Activated CD4-positive, alpha-beta T cell treated with anti-CD3 and anti-CD28 coated beads, Interleukin-2, amount 10 ng/mL, durations not matched to agents 24 days and 14 days (primary cell): ENCODE data around the gene DVL2. TPM values are rescaled to one million over a fixed set of nuclear protein-coding genes. Genes with fewer than 3 reads are reported as not detected.

Experiments used
- DNase-seq: peaks from one replicate; pipeline ENCODE4 v3.0.0; 2022
- H3K27ac Mint-ChIP-seq: one replicate; pipeline ENCODE4 v1.8.0; 2022; ENCODE audit warnings: mild to moderate bottlenecking, mixed read lengths
- H3K27me3 Mint-ChIP-seq: one replicate; pipeline ENCODE4 v1.8.0; 2022; ENCODE audit warnings: mixed read lengths
- H3K36me3 Mint-ChIP-seq: one replicate; pipeline ENCODE4 v1.8.0; 2022; ENCODE audit warnings: low read depth, mild to moderate bottlenecking, mixed read lengths
- H3K4me1 Mint-ChIP-seq: one replicate; pipeline ENCODE4 v1.8.0; 2021; ENCODE audit warnings: mixed read lengths
- H3K4me3 Mint-ChIP-seq: one replicate; pipeline ENCODE4 v1.8.0; 2022; ENCODE audit warnings: mild to moderate bottlenecking, moderate library complexity, mixed read lengths
- H3K9me3 Mint-ChIP-seq: one replicate; pipeline ENCODE4 v1.8.0; 2021; ENCODE audit warnings: mixed read lengths
- intact Hi-C: fragments of 100-400 bp; cut with micrococcal nuclease; formaldehyde crosslinking; loops from one replicate; pipeline ENCODE4 v1.15.1; 2023
- total RNA-seq: library from RNA; stranded (reverse); gene quantifications from 2 replicates; pipeline ENCODE4 v1.2.3, GENCODE V29; 2022

Gene DVL2
- total RNA-seq, 1 donor from 2014 or later: 77.7 TPM

DNA sequence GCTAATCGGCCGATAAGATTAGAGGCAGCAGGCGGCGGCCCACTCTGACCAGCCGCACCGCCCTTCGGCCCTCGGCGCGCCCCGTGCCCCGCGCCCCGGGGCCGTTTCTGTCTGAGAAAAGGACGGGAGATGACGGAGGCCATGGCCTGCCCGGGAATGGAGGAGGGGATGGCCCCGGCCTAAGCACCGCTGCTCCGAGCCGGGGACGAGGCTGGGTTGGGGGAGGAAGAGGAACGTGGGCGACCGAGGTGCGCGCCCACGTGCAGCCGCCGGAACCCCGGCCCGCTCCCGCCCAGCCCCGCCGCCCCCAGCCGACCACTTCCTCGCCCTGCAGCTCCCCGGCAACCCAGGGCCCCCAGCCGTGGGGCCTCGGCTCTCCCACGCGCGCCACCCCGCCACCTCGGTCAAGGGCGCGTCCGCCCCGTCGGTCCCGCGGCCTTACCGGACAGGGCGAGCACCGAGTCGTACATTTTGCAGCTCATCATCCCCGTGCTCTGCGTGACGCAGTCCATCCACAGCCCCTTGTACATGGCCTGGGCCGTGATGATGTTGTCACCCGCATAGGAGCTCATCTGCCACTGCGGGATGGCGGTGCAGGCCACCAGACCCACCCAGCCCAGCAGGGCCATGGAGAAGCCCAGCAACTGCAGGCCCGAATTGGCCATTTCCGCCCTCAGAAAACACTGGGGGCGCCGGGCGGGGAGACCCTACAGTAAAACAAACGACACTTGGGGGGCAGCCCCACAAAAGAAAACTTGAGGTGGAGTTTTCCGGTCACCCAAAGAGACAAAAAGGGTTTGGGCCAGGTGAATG is 27.3 kb upstream of the DVL2 start:
- Mint-ChIP-seq H3K4me1 (peaks cover 22% of the 10 kb centered on the region), H3K9me3 (no peaks in the 10 kb centered on the region), H3K36me3 (peaks cover 26% of the 10 kb centered on the region), H3K27ac (peak overlapping the region; percentile 46), H3K27me3 (peaks cover 26% of the 10 kb centered on the region), H3K4me3 (peak overlapping the region; percentile 69)
- intact Hi-C loops: loop anchor here (2.0 kb wide), 1 partner anchor 19 kb away; the partner anchor contains the start of gene SLC2A4
- peak; percentile 71 for DNase-seq

DNA sequence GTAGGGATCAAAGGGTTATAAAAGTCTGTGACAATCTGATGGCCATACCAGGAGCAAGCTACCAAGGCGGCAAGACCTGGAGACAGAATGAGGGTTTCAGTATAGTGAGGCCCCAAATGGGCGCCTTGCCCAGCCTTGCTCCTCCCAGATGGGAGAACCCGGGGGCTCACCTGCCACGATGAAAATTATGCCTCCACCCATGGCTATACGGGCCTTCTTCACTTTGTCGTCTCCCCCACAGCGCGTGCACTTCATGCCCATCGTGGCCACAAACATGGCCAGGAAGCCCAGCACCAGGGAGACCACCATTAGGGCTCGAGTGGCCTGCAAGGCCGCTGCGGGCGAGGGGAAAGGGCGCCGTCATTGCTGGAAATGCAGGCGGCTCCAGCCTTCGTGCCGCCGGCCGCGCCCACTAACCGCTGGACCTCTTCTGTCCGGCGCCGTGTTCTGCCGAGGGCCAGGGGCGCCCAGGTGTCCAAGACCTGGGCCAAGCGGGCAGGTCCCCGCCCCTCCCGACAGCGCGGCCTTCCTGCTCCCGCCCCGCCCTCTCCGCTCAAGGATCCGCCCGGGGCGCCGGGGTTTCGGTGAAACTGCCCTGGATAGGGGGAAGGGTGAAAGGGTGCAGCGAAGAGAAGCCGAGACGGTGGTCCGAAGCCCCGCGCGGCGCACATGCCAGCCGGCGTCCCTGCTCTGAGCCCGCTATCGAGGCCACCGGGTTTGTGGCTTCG is 26.5 kb upstream of the DVL2 start:
- Mint-ChIP-seq H3K4me3 (peak overlapping the region; percentile 49), H3K4me1 (peaks cover 22% of the 10 kb centered on the region), H3K27me3 (peaks cover 26% of the 10 kb centered on the region), H3K36me3 (peaks cover 32% of the 10 kb centered on the region), H3K27ac (no peak overlapping the region), H3K9me3 (no peaks in the 10 kb centered on the region)
- peak; percentile 80 for DNase-seq
- intact Hi-C loops: no loop called here

DNA sequence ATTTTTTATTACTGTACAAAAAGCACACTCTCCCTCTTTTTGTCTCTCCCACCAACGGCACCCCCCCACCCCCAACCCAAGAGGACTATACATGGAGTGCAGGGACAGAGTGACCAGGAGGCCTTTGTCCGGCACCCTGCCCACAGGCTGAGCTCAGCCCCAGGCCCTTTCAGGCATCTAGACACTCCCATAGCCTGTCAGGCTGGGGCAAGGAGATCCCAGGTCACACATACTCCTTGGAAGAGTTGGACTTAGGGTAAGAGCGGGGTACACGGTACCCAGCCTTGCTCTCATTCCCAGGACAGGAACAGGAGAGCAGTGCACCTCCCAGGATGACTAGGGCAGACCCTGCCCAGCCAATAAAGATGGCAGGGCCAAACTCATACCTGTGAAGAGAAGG is 25.8 kb upstream of the DVL2 start:
- H3K36me3 Mint-ChIP-seq: peaks cover 34% of the 10 kb centered on the region
- H3K27ac Mint-ChIP-seq: no peak overlapping the region
- H3K9me3 Mint-ChIP-seq: no peaks in the 10 kb centered on the region
- no peak for DNase-seq
- H3K4me1 Mint-ChIP-seq: peaks cover 22% of the 10 kb centered on the region
- intact Hi-C loops: no loop called here
- peaks cover 26% of the 10 kb centered on the region for H3K27me3 Mint-ChIP-seq
- H3K4me3 Mint-ChIP-seq: no peak overlapping the region

DNA sequence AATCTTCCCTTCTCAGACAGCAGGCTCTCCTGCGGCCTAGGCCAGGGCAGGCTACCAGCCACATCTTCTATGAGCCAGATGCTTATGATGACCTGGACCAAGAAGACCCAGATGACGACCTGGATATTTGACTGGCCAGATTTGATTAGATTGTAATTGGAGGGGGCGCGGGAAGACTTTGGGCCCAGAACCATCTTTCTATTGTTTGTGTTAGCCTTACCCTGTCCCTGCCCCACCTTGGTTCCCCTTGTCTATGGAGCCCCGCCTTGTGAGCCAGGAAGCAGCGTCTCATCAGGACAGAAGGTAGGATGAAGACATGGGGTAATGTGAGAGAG is 25.2 kb upstream of the DVL2 start:
- peaks cover 40% of the 10 kb centered on the region for H3K36me3 Mint-ChIP-seq
- DNase-seq: no peak
- H3K4me3 Mint-ChIP-seq: peak overlapping the region; percentile 12
- H3K9me3 Mint-ChIP-seq: no peaks in the 10 kb centered on the region
- peaks cover 25% of the 10 kb centered on the region for H3K4me1 Mint-ChIP-seq
- intact Hi-C loops: no loop called here
- peaks cover 24% of the 10 kb centered on the region for H3K27me3 Mint-ChIP-seq
- no peak overlapping the region for H3K27ac Mint-ChIP-seq

DNA sequence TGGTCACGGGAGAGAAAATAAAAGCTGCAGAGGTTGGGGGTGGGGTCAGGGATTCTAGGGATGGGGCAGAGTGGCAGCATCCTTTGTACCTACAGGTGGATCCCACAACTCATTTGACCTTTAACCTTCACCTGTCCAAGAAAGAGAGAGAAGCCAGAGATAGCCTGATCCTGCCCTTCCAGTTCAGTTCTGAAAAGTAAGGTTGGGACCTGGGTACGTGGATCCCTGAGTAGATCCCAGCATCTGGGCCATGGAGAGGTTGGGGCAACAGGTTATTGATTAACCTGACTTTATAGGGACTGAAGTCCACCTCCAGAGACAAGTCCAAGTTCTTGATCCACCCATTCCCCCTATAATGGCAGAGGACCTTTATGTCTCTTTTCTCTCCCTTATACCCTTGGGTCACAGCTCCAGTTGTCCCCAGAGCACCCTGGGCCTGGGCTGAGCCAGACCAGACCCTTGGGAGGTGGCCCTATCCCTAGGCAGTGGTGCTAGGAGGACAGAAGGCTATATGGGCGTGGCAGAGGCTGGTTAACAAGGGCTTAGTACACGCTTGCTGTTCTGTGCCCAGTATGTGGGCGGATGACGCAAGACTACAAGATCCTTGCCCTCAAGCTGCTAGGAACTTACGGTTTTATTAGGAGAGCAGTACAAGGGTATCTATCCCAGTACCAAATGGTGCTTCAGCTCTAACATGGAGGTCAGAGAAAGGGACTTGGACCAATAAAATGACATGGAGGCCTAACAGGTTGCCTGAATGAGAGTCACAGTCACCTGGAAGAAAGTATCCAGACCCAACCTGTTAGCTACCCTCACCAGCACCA is 24.6 kb upstream of the DVL2 start:
- no peak for DNase-seq
- H3K4me3 Mint-ChIP-seq: peak overlapping the region; percentile 12
- intact Hi-C loops: no loop called here
- peaks cover 19% of the 10 kb centered on the region for H3K27me3 Mint-ChIP-seq
- peaks cover 25% of the 10 kb centered on the region for H3K4me1 Mint-ChIP-seq
- no peak overlapping the region for H3K27ac Mint-ChIP-seq
- no peaks in the 10 kb centered on the region for H3K9me3 Mint-ChIP-seq
- peaks cover 42% of the 10 kb centered on the region for H3K36me3 Mint-ChIP-seq

DNA sequence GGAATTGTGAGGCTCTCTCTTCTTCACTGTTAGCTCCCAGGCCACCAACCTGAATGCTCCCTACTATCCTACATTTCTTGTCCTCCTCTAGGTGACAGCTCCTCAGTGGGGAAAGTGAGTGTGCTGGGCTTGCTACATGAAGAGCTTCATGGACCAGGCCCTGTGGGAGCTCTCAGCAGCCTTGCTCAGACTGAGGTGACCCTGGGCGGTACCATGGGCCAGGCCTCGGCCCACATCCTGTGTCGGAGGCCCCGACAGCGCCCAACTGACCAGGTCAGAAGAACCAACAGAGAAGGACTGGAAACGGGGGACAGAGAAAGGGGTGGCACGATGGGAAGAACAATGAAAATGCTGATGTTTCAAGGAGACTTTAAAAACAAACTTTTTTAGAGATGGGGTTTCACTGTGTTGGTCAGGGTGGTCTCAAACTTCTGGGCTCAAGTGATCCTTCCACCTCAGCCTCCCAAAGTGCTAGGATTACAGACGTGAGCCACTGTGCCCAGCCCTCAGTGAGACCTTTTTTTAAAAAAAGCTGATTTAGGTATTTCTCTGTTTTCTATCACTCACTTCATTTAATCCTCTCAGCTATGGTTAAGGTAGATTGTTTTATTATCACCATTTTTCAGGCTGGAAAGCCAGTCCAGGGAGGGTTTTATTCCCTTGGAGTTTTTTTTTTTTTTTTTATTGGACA is 22.6 kb upstream of the DVL2 start:
- peaks cover 3% of the 10 kb centered on the region for H3K27me3 Mint-ChIP-seq
- intact Hi-C loops: no loop called here
- no peak overlapping the region for H3K4me3 Mint-ChIP-seq
- H3K9me3 Mint-ChIP-seq: no peaks in the 10 kb centered on the region
- H3K27ac Mint-ChIP-seq: peak overlapping the region; percentile 53
- no peak for DNase-seq
- H3K36me3 Mint-ChIP-seq: peaks cover 51% of the 10 kb centered on the region
- H3K4me1 Mint-ChIP-seq: peaks cover 25% of the 10 kb centered on the region

DNA sequence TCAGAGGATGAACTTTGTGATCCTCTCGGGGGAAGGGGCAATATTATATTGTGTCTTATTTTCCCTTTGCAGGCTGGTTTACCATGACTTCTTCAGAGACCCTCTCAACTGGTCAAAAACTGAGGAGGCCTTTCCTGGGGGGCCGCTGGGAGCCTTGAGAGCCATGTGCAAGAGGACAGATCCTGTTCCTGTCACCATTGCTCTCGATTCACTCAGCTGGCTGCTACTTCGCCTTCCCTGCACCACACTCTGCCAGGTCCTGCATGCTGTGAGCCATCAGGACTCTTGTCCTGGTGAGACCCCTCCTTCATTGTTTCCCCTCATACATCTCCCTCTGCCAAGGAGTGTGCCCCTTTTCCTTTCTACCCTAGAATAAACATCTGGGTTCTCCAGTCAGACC is 20.2 kb upstream of the DVL2 start:
- peaks cover 35% of the 10 kb centered on the region for H3K4me1 Mint-ChIP-seq
- intact Hi-C loops: loop anchor here (5.0 kb wide), 2 partner anchors 308 to 433 kb away; partner anchors contain the start of genes SENP3, TP53 and WRAP53
- peaks cover 52% of the 10 kb centered on the region for H3K36me3 Mint-ChIP-seq
- H3K27me3 Mint-ChIP-seq: no peaks in the 10 kb centered on the region
- no peak for DNase-seq
- no peaks in the 10 kb centered on the region for H3K9me3 Mint-ChIP-seq
- no peak overlapping the region for H3K4me3 Mint-ChIP-seq
- H3K27ac Mint-ChIP-seq: peak overlapping the region; percentile 59

DNA sequence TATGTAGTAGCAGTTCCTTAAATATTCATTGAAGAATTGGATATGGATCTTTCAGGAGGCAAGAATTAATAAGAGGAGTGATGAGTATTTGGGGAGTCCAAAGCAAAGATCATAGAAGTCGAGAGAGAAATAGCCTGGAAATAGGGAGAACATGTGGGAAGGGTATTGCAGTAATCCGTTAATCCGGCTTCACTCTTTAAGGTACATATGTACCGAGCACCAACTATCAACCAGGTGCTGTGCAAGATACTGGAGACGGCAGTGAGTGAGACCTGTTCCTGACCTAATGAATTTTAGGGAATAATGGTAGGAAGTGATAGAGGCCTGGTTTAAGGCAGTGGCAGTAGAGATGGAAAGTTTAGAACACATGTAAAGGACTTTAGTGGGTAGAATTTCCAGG is 18.8 kb upstream of the DVL2 start:
- Mint-ChIP-seq H3K27me3 (no peaks in the 10 kb centered on the region), H3K36me3 (peaks cover 47% of the 10 kb centered on the region), H3K27ac (peak overlapping the region; percentile 100), H3K4me1 (peaks cover 44% of the 10 kb centered on the region), H3K9me3 (no peaks in the 10 kb centered on the region), H3K4me3 (peak overlapping the region; percentile 95)
- intact Hi-C loops: loop anchor here (2.0 to 5.0 kb wide), 3 partner anchors 38 to 434 kb away; partner anchors contain the start of genes SENP3, TP53 and WRAP53
- DNase-seq: no peak

DNA sequence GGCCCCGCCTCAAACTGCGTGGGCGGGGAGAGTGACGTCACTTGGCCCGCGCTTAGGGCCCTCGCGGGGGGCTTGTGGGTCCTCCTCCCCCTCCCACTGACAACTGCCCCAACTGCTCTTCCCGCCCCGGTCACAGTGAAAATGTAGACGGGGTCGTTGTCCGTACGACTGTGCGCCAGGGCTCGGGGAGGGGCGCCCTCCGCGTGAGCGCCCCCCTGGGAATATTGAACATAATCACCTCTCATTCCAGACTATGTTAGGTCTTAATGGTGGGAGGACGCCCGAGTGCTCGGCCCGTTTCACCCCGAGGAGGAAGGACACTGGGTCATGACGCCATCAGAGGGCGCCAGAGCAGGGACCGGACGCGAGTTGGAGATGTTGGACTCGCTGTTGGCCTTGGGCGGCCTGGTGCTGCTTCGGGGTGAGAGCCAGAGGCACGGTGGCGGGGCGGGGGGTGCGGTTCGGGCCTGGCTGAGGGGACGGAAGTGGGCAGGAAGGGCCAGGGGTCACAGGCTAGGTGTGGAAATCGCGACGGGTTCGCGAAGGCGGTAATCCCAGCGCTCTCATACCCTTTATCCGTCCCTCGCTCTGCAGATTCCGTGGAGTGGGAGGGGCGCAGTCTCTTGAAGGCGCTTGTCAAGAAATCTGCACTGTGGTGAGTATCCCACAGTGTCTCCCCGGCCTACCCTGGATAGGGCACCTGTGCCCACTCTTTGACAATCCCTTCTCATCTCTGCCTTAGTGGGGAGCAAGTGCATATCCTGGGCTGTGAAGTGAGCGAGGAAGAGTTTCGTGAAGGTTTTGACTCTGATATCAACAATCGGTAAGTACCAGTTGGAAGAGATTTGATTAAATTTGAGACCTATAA is 18.1 kb upstream of the DVL2 start, which contains the start of gene ELP5:
Gene ELP5 (plus strand): TSS at position 40 of the 868 bp plus-strand sequence. CDS start 336 bp downstream, at position 376.
- Mint-ChIP-seq H3K36me3 (peaks cover 46% of the 10 kb centered on the region), H3K4me3 (peak within 1 kb of the TSS; percentile 95), H3K4me1 (peaks cover 45% of the 10 kb centered on the region), H3K27ac (peak within 1 kb of the TSS; percentile 100), H3K9me3 (no peaks in the 10 kb centered on the region), H3K27me3 (no peaks in the 10 kb centered on the region)
- peak; percentile 97 for DNase-seq
- intact Hi-C loops: loop anchor here (1.0 to 5.0 kb wide), 6 partner anchors 9 to 435 kb away; partner anchors contain the start of genes EIF5A, PHF23, SENP3 and TP53

DNA sequence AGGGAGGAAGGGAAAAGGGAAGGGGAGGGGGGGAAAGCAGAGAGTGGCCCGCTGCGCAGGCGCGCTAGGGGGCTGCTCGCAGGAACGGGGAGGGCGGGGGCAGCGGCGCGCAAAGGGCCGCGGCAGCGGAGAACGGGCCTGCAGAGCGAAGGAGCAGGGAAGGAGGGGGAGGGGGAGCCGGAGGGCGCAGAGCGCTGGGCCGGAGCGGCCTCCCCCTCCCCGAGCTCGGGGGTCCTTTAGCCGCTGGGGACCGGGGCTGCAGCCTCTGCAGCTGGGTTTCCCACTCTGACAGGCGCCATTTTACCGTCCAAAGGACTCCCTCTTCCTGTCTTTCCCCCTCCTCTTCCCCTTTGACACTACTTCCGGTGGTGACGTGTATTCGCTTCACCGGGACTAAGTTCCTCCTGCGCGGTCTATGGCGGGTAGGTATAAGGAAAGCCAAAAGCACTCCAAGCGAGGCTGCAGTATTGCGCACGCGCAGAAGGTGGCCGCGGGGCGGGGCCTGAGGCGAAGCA is 17.4 kb upstream of the DVL2 start, which contains the start of gene CTDNEP1:
Gene CTDNEP1 (minus strand): TSS at position 74 of the 515 bp plus-strand sequence. CDS start 438 bp downstream, outside the sequence.
- peaks cover 46% of the 10 kb centered on the region for H3K4me1 Mint-ChIP-seq

DNA sequence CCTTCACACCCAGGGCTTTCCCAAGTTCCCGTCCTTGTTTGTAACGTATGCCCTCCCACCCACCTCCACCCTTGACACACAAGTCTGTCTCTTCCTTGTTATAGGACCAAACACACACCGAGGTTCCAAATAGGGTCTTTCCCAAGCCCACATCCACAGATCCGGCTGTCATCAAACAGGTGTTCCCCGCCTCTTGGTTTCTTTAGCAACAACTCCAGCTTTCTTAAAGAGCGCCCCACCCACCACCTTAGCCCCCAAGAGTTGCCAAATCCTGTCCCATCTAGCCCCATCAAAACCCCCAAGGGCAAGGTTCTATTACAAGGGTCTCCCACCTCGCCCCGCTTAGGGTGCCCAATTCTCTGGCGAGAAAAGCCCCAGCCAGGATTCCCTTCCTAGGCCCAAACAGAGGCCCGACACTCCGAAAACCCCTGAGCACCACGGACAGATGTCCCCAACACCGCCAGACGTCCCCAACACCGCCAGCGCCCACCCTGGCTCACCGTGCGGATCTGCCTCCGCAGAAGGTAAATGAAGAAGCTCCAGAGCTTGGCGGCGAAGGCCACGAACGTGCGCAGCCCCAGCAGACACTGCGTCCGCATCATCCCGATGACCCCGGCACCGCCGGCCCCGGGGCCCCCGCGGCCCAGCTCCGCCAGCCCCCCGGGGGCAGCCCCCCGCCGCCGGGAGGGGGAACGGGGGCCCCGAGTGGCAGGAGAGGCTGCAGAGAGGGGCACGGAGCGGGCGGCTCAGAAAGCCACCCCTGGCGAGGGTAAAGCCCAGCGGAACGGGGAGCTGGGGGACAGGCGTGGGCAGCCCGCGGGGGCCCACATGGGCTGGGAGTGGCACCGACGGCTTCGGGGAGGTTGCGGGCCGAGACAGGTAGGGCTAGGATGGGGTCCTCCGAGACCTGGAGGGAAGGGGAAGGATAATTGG is 16.6 kb upstream of the DVL2 start:
- no peaks in the 10 kb centered on the region for H3K9me3 Mint-ChIP-seq
- peak; percentile 76 for DNase-seq
- H3K36me3 Mint-ChIP-seq: peaks cover 45% of the 10 kb centered on the region
- peak overlapping the region; percentile 95 for H3K4me3 Mint-ChIP-seq
- no peaks in the 10 kb centered on the region for H3K27me3 Mint-ChIP-seq
- peak overlapping the region; percentile 100 for H3K27ac Mint-ChIP-seq
- intact Hi-C loops: loop anchor here (5.0 kb wide), 2 partner anchors 311 to 436 kb away; partner anchors contain the start of genes SENP3, TP53 and WRAP53
- H3K4me1 Mint-ChIP-seq: peaks cover 52% of the 10 kb centered on the region

More for the DNA sequence above, 17.4 kb upstream of the DVL2 start, which contains the start of gene CTDNEP1:
- Mint-ChIP-seq H3K27me3 (no peaks in the 10 kb centered on the region), H3K36me3 (peaks cover 43% of the 10 kb centered on the region), H3K4me3 (peak within 1 kb of the TSS; percentile 95), H3K9me3 (no peaks in the 10 kb centered on the region), H3K27ac (peak within 1 kb of the TSS; percentile 100)
- DNase-seq: peak; percentile 100
- intact Hi-C loops: loop anchor here (1.0 to 5.0 kb wide), 6 partner anchors 8 to 436 kb away; partner anchors contain the start of genes EIF5A, PHF23, SENP3 and TP53
